ENCODE data around the gene POTEH.
"Not testable (repeated sequence)": the region's sequence is repeated elsewhere in the genome, so short reads cannot be mapped to it uniquely, and the experiment has no call there.

- not testable (repeated sequence) for TF ChIP-seq POLR2A, EP300 (IDR thresholded peaks at IDR 0.05)
Measured at GRCh38 chr22:15664682-15665081, 25.1 kb upstream of the POTEH start.
